Natural killer cell (primary cell): ENCODE data around the gene CNDP2. TPM values are rescaled to one million over a fixed set of nuclear protein-coding genes. Genes with fewer than 3 reads are reported as not detected.

ENCODE experiments used
- ATAC-seq, 3 donors: fragments of 150-1000 bp in 2 of 3; fragments of 200-7000 bp in 1 of 3; cut with Tn5 transposase; 1 replicate in 1 of 3; 2 replicates in 2 of 3; pipeline ENCODE4 v1.10.0; 2021; ENCODE audit warnings: mild to moderate bottlenecking in 2 of 3, moderate library complexity in 2 of 3
- DNase-seq, 2 donors: peaks; one replicate each; pipeline versions ENCODE4 v3.0.0 to v3.0.0-alpha.2; 2013 to 2021; ENCODE audit warnings: mixed read lengths in 1 of 2
- H3K27ac ChIP-seq: one replicate; pipeline ENCODE4 v1.5.1; 2013; ENCODE audit warnings: mild to moderate bottlenecking, low read length
- H3K27me3 ChIP-seq: one replicate; pipeline ENCODE4 v1.6.1; 2013; ENCODE audit warnings: low read length; ENCODE audit not compliant: control insufficient read depth, insufficient read depth
- H3K36me3 ChIP-seq: one replicate; pipeline ENCODE4 v1.6.1; 2013; ENCODE audit warnings: low read length; ENCODE audit not compliant: control insufficient read depth, insufficient read depth
- H3K4me1 ChIP-seq: one replicate; pipeline ENCODE4 v1.6.1; 2013; ENCODE audit warnings: low read length; ENCODE audit not compliant: control insufficient read depth, insufficient read depth
- H3K4me3 ChIP-seq: one replicate; pipeline ENCODE4 v1.5.1; 2013; ENCODE audit warnings: low read length
- H3K9me3 ChIP-seq: one replicate; pipeline ENCODE4 v1.6.1; 2013; ENCODE audit warnings: low read length; ENCODE audit not compliant: control insufficient read depth, insufficient read depth
- H3K27ac Mint-ChIP-seq, 2 donors: one replicate each; pipeline ENCODE4 v1.8.0; 2022; ENCODE audit warnings: mild to moderate bottlenecking in 2 of 2, mixed read lengths in 2 of 2, moderate library complexity in 1 of 2
- H3K27me3 Mint-ChIP-seq, 2 donors: one replicate each; pipeline ENCODE4 v1.8.0; 2022; ENCODE audit warnings: low read depth in 2 of 2, mixed read lengths in 2 of 2
- H3K36me3 Mint-ChIP-seq: one replicate; pipeline ENCODE4 v1.8.0; 2022; ENCODE audit warnings: mixed read lengths
- H3K4me1 Mint-ChIP-seq, 2 donors: one replicate each; pipeline ENCODE4 v1.8.0; 2022; ENCODE audit warnings: mixed read lengths in 2 of 2
- H3K4me3 Mint-ChIP-seq: one replicate; pipeline ENCODE4 v1.8.0; 2022; ENCODE audit warnings: mild to moderate bottlenecking, moderate library complexity, mixed read lengths
- H3K9me3 Mint-ChIP-seq, 2 donors: one replicate each; pipeline ENCODE4 v1.8.0; 2022; ENCODE audit warnings: mixed read lengths in 2 of 2
- CTCF ChIP-seq: fragments of 200-600 bp; IDR thresholded peaks from one replicate; pipeline ENCODE4 v1.8.0; 2022; ENCODE audit warnings: antibody characterized with exemption
- WGBS: methylation state at CpG from one replicate; pipeline ENCODE4 v1.1.7; 2013; ENCODE audit warnings: missing lambda C conversion rate; ENCODE audit not compliant: insufficient coverage; 5-methylcytosine and 5-hydroxymethylcytosine counted together
- intact Hi-C: fragments of 100-400 bp; cut with micrococcal nuclease; formaldehyde crosslinking; loops from one replicate; pipeline ENCODE4 v1.14.2; 2022
- total RNA-seq, 4 donors: library from RNA; stranded (reverse); fragments of 120-200 nt in 1 of 4; gene quantifications; one replicate each; pipeline versions ENCODE4 v1.2.3 to v1.2.4, GENCODE V29; 2013 to 2022

CNDP2 gene
- total RNA-seq, 3 donors from 2014 or later (not counting 1 experiment from before 2014, with no cell fraction given) = 147 to 167 (median 153) TPM

GRCh38 chr18:74497324-74497676, 1.1 kb downstream of the CNDP2 start:
- no peaks in the 10 kb centered on the region for H3K27me3 Mint-ChIP-seq
- peaks cover 45% of the 10 kb centered on the region for H3K4me1 ChIP-seq

GRCh38 chr18:74497778-74498177, 1.6 kb downstream of the CNDP2 start:
- H3K27ac ChIP-seq = no peak overlapping the region
- H3K27me3 ChIP-seq = no peaks in the 10 kb centered on the region
- H3K4me3 ChIP-seq = no peak overlapping the region
- peaks cover 44 to 47% of the 10 kb centered on the region in 2 donors for H3K4me1 Mint-ChIP-seq
- H3K36me3 ChIP-seq = peaks cover 14% of the 10 kb centered on the region
- H3K9me3 Mint-ChIP-seq = no peaks in the 10 kb centered on the region
- 67% methylated on average over 2 of the region's 3 CpGs for WGBS
- no peak for TF ChIP-seq CTCF
- H3K36me3 Mint-ChIP-seq = no peaks in the 10 kb centered on the region
- no peaks in the 10 kb centered on the region for H3K27me3 Mint-ChIP-seq
- H3K27ac Mint-ChIP-seq = peak overlapping the region; percentile 96 to 98
- H3K4me3 Mint-ChIP-seq = peak overlapping the region; percentile 95
- no peak for DNase-seq
- intact Hi-C loops = loop anchor here (2.0 to 5.0 kb wide), 2 partner anchors 205 to 1995 kb away; no protein-coding TSS in a partner anchor
- peaks cover 45% of the 10 kb centered on the region for H3K4me1 ChIP-seq
- no peaks in the 10 kb centered on the region for H3K9me3 ChIP-seq
- ATAC-seq = no peak

More at GRCh38 chr18:74497324-74497676, 1.1 kb downstream of the CNDP2 start:
- Histone ChIP-seq H3K27ac (peak overlapping the region; percentile 81), H3K27me3 (no peaks in the 10 kb centered on the region), H3K36me3 (peaks cover 9% of the 10 kb centered on the region), H3K4me3 (peak overlapping the region; percentile 56), H3K9me3 (no peaks in the 10 kb centered on the region)
- ATAC-seq = no peak
- TF ChIP-seq CTCF = no peak
- H3K27ac Mint-ChIP-seq = peak overlapping the region; percentile 96 to 98
- H3K4me3 Mint-ChIP-seq = peak overlapping the region; percentile 95
- H3K36me3 Mint-ChIP-seq = no peaks in the 10 kb centered on the region
- H3K4me1 Mint-ChIP-seq = peaks cover 44 to 47% of the 10 kb centered on the region in 2 donors
- no peaks in the 10 kb centered on the region for H3K9me3 Mint-ChIP-seq
- intact Hi-C loops = loop anchor here (2.0 to 5.0 kb wide), 2 partner anchors 204 to 1995 kb away; no protein-coding TSS in a partner anchor
- DNase-seq = peak in 1 of 2 donors; percentile 30
- 87% methylated on average over 8 of the region's 8 CpGs for WGBS

GRCh38 chr18:74498712-74499627, 2.8 kb downstream of the CNDP2 start:
- peak overlapping the region; percentile 98 for H3K27ac ChIP-seq
- WGBS = 29% methylated on average over 14 of the region's 14 CpGs
- peaks cover 19% of the 10 kb centered on the region for H3K36me3 ChIP-seq
- Mint-ChIP-seq H3K4me1 (peaks cover 44 to 47% of the 10 kb centered on the region in 2 donors), H3K9me3 (no peaks in the 10 kb centered on the region), H3K27me3 (no peaks in the 10 kb centered on the region), H3K4me3 (peak overlapping the region; percentile 89), H3K27ac (peak overlapping the region; percentile 96), H3K36me3 (no peaks in the 10 kb centered on the region)
- ATAC-seq = peak; percentile 51 to 65 (median 52)
- H3K9me3 ChIP-seq = no peaks in the 10 kb centered on the region
- peak overlapping the region; percentile 59 for H3K4me3 ChIP-seq
- DNase-seq = peak; percentile 73 to 89
- peaks cover 45% of the 10 kb centered on the region for H3K4me1 ChIP-seq
- H3K27me3 ChIP-seq = no peaks in the 10 kb centered on the region
- no peak for TF ChIP-seq CTCF
- intact Hi-C loops = loop anchor here (1.0 to 5.0 kb wide), 3 partner anchors 98 to 1993 kb away; partner anchors contain the start of genes TIMM21 and ZNF407
